ENCODE data around the gene FERD3L.
"Not testable (repeated sequence)": the region's sequence is repeated elsewhere in the genome, so short reads cannot be mapped to it uniquely, and the experiment has no call there.

The FERD3L gene, protein sequence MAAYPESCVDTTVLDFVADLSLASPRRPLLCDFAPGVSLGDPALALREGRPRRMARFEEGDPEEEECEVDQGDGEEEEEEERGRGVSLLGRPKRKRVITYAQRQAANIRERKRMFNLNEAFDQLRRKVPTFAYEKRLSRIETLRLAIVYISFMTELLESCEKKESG

DNA sequence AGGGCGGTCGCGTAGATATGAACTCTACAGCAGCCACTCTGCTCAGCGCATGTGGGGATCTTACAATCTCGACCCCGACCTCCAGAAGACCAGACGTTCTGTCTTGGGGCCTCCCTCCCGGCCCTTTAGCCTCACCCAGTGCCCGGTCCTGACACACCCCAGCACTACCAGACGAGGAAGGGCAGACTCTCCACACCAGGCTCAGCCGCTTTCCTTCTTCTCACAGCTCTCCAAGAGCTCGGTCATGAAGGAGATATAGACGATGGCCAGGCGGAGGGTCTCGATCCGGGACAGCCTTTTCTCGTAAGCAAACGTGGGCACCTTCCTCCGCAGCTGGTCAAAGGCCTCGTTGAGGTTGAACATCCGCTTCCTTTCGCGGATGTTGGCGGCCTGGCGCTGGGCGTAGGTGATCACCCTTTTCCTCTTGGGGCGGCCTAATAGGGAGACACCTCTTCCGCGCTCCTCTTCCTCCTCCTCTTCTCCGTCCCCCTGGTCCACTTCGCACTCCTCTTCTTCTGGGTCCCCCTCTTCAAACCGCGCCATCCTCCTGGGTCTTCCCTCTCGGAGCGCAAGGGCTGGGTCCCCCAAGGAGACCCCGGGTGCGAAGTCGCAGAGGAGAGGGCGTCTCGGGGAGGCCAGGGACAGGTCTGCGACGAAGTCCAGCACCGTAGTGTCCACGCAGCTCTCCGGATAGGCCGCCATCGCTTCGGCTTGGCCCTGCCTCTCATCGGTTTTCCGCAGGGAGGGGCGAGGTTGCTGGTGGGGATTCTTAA, at the start of gene FERD3L:
Gene FERD3L, minus strand, starts transcription at position 761 of the 773 bp plus-strand sequence. Its CDS starts 59 bp downstream, at position 702.
- no peak for DNase-seq

DNA sequence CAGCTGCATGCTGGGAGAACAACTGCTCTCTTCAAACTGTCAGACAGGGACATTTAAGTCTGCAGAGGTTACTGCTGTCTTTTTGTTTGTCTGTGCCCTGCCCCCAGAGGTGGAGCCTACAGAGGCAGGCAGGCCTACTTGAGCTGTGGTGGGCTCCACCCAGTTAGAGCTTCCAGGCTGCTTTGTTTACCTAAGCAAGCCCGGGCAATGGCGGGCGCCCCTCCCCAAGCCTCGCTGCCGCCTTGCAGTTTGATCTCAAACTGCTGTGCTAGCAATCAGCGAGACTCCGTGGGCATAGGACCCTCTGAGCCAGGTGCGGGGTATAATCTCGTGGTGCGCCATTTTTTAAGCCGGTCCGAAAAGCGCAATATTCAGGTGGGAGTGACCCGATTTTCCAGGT, 49.2 kb upstream of the FERD3L start:
- not testable (repeated sequence) for DNase-seq

DNA sequence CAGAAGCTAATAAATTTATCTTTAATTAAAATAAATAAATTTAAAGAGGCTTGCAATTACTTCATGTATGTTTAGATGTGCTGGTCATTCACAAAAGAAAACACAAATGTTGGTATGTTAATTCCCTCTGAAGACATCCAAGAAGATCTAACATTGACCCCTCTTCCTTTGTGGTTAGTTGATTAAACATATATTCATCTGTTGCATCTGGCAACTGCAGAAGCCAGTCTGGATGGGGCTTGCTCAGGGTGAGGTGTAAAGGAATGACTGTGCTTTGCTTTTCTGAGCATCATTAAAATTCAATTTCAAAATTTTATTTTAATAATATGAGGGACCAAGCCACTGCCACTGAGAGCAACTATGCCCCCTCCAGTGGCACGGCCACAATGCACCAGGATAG, 36.4 kb upstream of the FERD3L start:
- no peak for DNase-seq

DNA sequence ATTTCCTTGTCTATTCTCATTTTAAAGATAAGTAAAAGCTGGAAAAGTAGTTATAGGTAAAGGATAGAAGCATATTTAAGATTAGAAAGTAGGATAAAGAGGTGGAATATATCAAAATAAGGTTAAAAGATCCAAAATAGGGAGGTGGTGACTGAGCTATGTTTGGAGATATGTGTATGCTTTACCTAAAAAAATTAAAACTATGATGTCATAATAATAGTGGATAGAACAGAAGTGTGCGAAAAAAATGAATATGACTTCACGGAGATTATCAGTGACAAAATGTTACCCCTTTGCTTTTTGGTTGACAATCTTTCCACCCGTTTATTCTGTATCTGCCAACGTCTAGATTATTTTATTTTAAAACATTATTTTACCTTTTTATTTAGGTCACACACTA, 33.4 kb upstream of the FERD3L start:
- DNase-seq: no peak

DNA sequence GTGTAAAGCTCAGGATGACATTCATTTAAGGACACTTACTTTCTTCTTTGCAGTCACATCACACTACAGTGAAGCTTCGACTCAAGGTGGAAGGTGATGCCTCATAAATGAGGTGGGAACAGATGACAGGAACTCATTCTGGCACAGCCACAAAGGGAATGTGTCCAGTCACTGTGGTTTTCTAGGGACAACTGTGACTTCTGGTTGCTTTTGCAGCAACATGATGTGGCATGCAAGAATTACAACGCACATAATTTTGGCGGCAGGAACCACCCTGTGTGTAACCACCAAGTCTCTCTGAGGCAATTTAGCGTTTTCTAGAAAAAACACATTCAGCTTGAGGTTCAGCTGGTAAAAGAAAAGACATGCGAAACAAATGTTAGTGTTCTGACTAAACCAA, 32.0 kb upstream of the FERD3L start:
- DNase-seq: peak; percentile 39

DNA sequence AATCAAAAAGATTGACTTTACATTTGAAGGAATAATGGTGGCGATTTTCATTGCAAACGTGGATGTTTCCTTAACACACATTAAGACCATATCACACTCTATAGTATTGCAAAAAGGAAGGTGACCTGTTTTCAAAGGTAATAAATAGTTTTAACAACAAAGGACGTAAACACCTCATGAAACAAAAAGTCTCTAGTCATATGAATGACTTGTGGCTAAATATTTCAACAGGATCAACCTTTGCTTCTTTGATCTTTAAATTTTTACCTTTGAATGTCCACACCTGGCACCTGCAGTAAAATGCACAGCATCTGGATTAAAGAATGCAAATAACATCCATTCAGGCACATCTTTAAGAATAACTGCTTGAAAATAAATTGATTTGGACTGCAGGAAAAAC, 30.0 kb upstream of the FERD3L start:
- no peak for DNase-seq

DNA sequence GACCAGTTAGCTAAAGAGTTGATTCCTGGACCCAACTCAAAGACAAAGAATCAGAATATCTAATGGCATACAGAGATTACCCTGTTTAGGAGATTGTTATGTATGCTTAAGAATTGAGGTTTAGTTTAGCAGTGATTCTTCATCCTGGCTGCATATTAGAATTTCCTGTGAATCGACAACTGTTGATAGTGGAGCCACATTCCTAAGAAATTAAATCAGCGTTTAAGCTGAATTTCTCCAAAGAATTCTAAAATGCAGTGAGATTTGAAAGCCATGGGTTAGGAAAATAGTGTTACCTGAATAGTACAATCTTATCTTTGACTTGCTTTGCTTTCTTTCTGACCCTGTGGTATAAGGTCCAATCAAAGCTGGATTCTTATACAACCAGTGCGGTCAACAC, 16.4 kb upstream of the FERD3L start:
- DNase-seq: no peak

DNA sequence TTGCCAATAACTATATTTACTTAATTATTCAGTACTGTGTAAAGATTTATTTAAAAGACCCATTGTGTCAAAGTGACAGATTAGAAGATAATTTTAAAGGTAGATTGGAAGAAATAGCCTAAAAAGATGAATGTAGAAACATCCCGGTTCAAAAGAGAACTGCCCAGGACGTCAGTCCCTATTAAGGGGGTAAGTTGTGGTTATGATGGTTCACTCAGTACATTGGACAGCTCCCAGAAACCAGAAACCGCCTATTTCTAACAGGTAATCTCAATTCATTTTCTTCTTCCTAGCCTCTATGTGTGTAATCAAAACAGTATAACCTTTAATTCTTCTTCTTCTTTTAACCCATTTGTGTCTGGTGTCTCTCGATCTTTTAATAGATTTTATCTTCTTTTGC, 1.5 kb upstream of the FERD3L start:
- no peak for DNase-seq

DNA sequence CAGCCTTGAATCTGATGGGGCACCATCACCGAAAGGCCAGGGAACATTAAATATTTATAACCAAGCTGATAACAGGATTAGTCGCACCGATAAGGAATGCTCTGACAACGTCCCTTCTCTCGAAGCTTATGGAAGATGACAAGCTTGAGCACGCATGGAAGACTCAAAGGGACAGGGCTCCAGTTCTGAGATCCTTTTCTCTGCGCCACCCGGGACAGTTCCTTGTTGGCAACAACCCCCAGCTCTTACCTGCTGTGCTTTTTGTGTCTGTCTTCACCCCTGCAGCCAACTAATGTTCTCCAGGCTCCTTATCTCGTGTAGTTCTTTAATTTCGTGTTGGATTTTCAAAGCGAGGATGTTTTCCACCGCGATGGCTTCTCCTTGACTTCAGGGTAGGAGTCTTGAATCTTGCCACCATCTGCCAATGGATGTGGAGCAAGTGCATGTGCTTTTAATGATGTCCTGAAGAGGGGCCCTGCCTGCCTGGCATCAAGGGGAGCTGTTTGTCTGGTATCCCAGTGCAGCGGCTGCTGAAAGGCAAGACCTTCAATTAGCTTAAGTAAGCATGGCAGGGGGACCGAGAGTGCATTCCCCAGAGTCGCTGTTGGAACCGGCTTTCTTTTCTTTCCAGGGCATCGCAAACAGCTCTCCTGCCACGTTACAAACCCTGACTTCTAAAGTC, 354 bp upstream of the FERD3L start:
- DNase-seq: no peak

DNA sequence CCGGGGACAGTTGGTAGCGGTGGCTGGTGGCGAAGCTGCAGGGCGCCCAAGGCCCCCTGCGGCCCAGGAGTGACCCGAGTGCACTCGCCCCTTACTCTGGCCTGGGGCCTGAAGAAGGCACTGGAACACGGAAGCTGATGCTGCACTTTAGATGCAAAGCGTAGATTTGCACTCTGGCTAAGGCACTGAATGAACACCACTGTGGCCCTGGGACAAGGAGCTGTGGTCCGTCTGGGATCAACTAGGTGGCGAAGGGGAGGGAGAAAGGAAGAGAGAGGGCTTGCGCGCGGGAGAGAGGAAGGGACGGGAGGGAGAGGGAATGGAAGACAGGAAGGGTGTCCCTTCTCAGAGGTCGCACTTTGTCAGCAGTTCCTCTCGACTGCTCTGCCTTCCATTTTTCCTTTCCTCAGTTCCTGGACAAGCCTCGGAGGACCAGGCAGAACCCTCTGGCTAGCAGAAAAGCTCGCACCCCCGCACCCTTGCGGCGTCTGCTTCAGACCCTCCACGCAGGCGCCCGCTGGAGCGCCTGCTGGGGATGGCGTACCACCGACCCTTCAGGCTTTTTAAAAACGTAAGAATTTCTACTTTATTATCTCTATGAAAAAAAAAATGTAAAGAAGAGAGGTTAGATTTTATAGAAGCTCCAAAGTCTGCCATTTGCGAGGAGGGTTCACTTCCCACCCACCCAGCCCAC, 1.2 kb downstream of the FERD3L start:
- DNase-seq: no peak

DNA sequence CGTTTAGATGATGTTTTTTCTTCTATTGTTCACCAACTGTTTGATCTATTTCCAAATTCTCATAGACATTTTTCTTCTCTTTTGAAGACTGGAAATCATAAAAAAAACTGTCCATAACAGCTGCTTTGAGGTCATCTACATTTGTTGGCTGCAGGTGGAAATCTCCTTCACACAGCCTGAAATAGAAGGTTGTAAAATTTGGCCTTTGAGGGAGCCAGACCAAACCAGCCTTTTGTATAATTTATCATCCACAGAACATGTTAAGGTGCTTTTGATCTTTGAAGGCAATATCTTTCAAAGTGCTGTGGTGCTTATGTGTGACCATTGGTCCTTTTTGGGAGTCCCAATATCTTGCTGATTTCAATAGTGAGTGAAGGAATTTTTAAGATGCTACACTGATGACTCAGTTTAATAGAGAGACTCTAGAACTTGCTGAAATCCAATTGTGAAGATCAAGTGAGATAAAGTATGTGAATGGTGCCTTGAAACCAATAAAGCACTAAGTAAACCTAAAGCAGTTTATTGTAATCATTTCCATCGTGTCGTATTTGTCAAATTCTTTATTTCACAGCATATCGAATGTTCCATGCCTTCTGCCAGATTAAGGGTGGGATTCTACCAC, 5.4 kb downstream of the FERD3L start:
- DNase-seq: no peak

DNA sequence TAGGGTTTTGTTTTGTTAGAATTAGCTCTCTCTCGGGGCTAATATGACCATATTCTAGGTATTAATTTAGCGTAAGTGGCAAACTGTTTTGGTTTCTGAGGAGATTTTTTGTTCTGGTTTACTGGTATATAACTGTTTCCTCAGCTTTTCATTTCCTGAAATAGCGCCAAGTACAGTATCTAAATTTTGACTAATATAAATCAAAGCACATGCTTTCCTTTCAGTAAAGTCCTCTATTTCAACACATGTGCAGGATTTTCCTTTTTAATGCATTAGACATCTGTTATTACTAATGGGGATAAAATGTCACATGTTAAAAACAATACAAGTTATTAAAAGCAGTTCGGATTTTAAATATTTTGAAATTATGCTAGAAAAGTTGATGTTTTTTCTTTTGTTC, 11.3 kb downstream of the FERD3L start:
- no peak for DNase-seq

DNA sequence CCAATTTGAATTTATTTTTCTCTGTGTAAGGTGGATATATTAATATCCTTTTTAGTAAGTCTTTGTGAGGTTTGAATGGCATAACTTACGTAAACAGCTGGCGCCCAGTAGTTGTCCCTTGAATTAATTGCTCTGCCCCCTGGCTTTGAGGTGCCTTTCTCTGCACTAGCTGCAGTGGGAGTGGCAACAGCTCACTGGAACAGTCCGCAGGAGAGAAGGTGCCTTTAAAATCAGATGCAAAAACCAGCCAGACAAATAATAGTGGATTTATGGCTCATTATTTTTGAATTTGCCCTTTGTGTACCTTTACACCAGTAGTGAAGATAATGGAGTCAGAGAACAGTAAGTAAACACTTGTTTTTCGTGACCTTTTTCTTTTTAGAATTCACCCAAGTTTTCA, 11.8 kb downstream of the FERD3L start:
- no peak for DNase-seq

DNA sequence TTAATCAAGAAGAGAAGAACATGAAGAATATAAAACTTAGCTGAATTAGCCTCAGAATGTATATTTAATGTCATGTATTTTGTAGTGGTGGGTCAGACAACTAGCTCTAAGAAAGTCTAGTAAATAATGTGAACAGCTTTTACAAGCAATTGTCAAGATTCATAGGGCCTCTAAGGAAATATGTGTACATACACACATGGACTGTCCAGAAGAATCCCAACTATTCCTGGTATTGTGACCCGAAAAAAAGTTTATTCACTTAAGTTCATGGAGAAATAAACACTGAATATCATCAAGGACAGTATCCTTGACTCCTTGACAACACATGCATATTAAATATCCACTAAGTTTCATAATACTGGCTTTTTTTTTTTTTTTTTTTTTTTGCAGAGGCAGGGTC, 16.4 kb downstream of the FERD3L start:
- DNase-seq: no peak

DNA sequence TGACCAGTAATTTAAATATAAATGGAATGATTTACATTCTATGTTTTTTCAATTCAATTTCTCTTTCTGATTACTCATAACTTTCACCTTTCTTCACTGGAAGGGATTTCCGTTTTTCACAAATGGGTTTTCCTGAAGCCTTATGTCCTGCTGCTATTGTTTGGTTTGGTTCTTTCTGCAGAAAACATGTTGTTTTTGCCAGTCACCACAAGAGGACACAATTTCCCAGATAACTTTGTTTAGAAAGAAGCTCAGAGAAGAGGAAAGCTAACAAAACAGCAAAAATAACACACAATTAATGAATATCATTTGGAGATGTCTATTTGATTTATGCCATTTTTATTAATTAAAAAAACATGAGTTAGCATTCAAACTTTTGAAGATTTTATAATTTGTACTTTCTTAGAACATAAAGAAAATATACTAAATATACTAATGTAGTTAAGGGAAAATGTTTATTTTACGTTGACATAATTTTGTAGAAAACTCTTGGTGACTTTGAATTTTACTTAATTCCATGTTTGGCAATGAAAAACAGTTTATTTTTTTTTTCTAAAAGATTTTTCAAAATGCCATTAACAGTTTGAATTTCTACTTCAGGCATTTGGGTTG, 23.1 kb downstream of the FERD3L start:
- no peak for DNase-seq

DNA sequence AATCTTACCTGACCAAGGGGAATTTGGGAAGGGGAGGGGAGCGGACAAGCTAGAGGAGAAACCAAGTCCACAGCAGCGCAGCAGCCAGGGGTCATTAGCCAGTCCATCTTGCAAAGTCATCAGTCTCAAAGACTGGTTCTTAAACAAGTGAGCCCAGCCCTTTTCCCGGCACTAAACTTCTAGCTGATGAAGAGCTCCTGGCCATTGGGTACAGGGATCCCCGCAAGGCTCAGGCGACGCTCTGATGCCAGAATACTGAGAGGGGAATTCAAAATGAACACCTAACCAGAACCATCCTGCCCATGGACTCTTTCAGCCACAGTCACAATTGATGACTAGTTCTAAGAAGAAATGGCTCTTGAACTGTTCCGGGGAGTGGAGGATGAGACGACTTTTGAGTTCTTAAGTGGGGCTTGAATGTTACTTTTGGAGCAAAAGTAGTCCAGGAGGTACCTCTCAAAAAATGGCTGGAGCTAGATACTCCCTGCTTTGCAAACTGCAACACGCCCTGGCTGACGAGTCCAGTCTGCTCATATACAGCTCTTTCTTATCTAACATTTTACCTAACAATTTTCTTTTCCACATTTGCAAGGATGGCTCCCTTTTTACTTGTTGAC, 25.2 kb downstream of the FERD3L start:
- no peak for DNase-seq

DNA sequence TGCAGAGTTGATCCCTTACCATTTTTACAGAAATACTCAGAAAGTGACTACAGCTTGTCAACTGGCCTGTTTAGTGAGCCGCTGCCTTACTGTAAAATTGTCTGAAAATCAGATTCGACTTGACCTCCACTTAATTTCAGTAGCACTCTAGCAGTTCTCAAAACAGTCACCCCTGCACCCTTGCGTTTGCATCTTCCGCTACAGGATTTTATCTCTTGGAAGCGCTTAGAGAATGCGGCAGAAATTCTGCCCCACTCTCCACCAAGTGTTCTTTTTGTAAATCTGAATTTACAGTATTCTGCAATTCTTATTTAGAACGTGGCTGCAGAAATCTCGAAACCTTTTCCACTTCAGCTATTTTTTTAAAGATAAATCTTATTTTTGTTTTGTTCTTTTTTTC, 25.8 kb downstream of the FERD3L start:
- no peak for DNase-seq

DNA sequence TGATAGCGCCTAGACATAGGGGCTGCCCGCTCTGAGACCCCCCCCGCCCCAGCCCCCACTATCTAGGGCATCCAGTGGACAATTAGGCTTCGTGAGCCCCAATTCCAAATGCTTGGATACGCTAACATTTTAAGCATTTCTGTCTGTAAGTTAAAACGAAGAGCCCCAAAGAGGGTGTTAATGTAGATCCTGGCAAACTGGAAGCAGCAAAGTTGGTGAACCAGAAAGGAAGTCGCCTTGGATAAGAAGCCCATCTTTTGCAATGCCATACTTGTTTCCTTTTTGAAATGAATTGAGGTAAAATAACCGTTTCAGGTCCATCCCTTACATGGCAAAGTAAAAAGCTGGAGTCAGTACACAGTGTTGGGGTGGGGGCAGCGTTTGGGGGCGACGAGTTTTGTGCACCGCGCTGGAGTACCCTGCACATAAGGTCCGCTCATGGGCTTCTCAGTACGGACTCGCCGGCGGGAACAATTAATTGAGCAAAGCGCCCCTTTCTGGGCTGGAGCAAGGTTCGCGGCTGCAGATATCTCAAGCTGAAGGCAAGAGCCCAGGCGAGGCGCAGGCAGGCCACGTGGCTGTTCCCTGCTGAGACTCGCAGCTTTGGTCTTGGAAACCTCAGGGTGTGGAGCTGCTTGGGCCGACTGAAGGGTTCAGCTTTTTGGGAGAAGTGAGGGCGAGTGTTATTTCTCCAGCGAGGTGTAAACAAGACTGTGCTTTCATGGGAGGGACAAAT, 26.4 kb downstream of the FERD3L start:
- no peak for DNase-seq

DNA sequence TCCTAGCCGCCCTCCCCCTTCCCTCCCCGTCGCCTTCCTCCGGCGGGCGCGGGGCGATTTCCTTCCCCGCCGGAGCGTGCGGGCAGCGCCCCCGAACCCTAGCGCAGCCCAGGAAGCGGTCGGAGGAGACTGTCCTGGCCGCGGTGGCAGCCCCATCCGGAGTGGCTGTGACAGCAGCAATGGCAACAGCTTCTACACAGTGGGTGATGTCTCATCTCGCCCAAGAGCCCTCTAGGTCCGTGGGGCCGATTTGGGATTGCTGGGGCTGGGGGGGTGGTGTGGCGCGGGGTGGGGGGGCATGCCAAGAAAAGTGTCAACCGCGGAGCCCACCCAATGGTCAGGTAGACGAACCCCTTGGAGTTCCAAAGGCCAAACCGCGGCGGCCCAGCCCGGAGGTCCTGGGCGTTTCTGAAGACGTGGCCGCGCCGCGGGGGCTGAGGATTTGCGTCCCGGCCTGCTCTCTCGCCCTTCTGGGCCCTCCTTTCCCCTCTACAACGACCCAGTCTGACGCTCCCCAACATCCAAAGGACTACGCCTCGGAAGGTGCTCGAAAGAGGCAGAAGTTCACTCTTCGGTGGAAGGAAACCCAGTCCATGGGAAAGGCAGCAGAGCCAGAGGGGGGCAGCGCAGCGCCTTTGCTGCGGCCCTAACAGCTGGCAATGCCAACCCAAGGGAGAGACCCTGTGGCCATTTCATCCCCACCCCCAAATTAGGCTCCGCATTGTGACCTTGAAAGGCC, 27.2 kb downstream of the FERD3L start:
- DNase-seq: no peak

DNA sequence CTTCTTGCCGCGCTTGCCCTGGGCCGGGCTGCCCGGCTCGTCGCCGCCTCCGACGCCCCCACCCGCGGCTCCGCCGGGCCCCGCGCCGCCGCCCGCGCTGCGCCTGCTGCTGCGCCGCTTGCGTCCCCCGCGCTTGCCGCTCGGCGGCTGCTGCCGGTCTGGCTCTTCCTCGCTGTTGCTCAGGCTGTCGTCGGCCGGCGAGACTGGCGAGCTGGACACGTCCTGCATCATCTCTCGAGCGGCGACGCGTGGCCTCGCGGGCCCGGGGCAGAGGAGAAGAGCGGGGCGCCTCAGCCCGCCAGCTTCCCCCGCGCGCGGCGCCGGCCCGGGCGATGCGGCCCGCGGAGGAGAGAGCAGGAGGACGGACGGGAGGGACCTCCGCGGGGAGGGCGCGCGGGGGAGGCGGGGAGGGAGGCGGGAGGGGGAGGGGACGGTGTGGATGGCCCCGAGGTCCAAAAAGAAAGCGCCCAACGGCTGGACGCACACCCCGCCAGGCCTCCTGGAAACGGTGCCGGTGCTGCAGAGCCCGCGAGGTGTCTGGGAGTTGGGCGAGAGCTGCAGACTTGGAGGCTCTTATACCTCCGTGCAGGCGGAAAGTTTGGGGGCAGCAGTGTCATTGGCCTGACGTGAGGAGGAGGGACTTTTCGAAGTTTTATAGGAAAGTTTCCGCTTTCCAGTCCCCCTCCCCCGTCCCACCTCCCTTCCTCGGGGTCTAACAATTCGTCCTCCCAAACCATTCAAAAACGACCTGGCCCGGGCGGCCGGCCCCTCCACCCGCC, 27.9 kb downstream of the FERD3L start, which contains the start of gene TWIST1:
Gene TWIST1, minus strand, starts transcription at position 546 of the 779 bp plus-strand sequence. Its CDS starts 315 bp downstream, at position 231.
- no peak for DNase-seq

Measured in GF-D8 (cell line).